Tibial artery (tissue), 4 donors: ENCODE measurements around the gene RNLS.

Experiments
- DNase-seq, 2 donors: peaks; one replicate each; pipeline ENCODE4 v3.0.0-alpha.2; 2019
- H3K27ac ChIP-seq, 2 donors: fragments of 200-600 bp; sonication (generic) in 1 of 2; 1 replicate in 1 of 2; 2 replicates in 1 of 2; pipeline ENCODE4 v1.5.1; 2018 to 2019; ENCODE audit warnings: mild to moderate bottlenecking in 1 of 2
- H3K27me3 ChIP-seq, 2 donors: fragments of 200-600 bp; sonication (generic) in 1 of 2; one replicate each; pipeline versions ENCODE4 v1.5.1 to v1.6.0; 2016 to 2019
- H3K36me3 ChIP-seq, 3 donors: fragments of 200-600 bp; sonication (generic) in 2 of 3; one replicate each; pipeline ENCODE4 v1.5.1; 2016 to 2019; ENCODE audit warnings: mild to moderate bottlenecking in 2 of 3
- H3K4me1 ChIP-seq, 4 donors: fragments of 200-600 bp; sonication (generic) in 2 of 4; 1 replicate in 3 of 4; 2 replicates in 1 of 4; pipeline ENCODE4 v1.5.1; 2016 to 2019
- H3K4me3 ChIP-seq, 2 donors: fragments of 200-600 bp; sonication (generic) in 1 of 2; 1 replicate in 1 of 2; 2 replicates in 1 of 2; pipeline ENCODE4 v1.5.1; 2018 to 2019; ENCODE audit warnings: mild to moderate bottlenecking in 2 of 2
- H3K9me3 ChIP-seq, 3 donors: fragments of 200-600 bp; sonication (generic) in 1 of 3; one replicate each; pipeline ENCODE4 v1.5.1; 2016 to 2019
- CTCF ChIP-seq, 2 experiments: fragments of 200-600 bp in 1 of 2; fragments of 450-650 bp in 1 of 2; IDR thresholded peaks; one replicate each; pipeline ENCODE4 v1.5.1; 2017 to 2019; ENCODE audit warnings: antibody characterized with exemption in 2 of 2, mild to moderate bottlenecking in 1 of 2, moderate library complexity in 1 of 2
- intact Hi-C: fragments of 100-400 bp; cut with DNase I; formaldehyde crosslinking; loops from one replicate; pipeline ENCODE4 v1.15.0; 2023; ENCODE audit warnings: low total_unique reads

RNLS gene

GRCh38 chr10:88226071-88226659 is 357.0 kb downstream of the RNLS start:
- peak overlapping the region in 1 of 2 donors; percentile 41 for H3K27ac ChIP-seq
- no peak overlapping the region for H3K4me3 ChIP-seq
- intact Hi-C loops: no loop called here
- H3K27me3 ChIP-seq: no peaks in the 10 kb centered on the region
- DNase-seq: no peak
- H3K4me1 ChIP-seq: peaks cover 0 to 37% (median 11%) of the 10 kb centered on the region in 4 donors
- H3K36me3 ChIP-seq: no peaks in the 10 kb centered on the region
- H3K9me3 ChIP-seq: no peaks in the 10 kb centered on the region
- no peak for TF ChIP-seq CTCF (IDR thresholded peaks at IDR 0.05)
